Testis (tissue), 2 donors: ENCODE data around the gene ATP7A.

Experiments used
- POLR2A ChIP-seq: fragments of 450-650 bp; IDR thresholded peaks from one replicate; pipeline ENCODE4 v1.6.1; 2017; ENCODE audit warnings: antibody characterized with exemption, mild to moderate bottlenecking, moderate library complexity
- TF ChIP-seq, protein P1 (sequence below), 3 experiments: fragments of 450-650 bp in 2 of 3; fragments of 200-600 bp in 1 of 3; sonication (generic) in 1 of 3; IDR thresholded peaks; one replicate each; pipeline ENCODE4 v1.5.1; 2016 to 2019; ENCODE audit warnings: antibody characterized with exemption in 3 of 3, mild to moderate bottlenecking in 2 of 3, moderate library complexity in 1 of 3

DNA sequence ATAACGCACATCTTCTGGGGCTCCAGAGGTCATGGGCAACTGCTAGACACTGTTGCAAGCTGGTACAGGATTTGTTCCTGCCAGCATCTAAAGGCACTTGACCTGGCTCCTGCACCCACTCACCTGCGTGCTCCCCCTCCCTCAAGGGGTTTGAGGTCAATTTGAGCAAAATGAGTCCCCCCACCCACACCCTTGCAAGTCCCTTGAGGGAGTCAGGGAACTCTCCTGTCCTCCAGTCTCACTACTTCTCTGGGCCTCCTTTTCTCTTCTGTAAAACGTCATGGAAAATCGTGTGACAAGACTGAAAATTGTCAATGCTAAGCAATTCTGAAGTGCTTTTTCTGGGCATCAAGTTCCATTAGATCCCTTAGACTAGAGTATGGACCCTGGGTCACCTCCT is 153.7 kb downstream of the ATP7A start:
- TF ChIP-seq, protein P1, sequence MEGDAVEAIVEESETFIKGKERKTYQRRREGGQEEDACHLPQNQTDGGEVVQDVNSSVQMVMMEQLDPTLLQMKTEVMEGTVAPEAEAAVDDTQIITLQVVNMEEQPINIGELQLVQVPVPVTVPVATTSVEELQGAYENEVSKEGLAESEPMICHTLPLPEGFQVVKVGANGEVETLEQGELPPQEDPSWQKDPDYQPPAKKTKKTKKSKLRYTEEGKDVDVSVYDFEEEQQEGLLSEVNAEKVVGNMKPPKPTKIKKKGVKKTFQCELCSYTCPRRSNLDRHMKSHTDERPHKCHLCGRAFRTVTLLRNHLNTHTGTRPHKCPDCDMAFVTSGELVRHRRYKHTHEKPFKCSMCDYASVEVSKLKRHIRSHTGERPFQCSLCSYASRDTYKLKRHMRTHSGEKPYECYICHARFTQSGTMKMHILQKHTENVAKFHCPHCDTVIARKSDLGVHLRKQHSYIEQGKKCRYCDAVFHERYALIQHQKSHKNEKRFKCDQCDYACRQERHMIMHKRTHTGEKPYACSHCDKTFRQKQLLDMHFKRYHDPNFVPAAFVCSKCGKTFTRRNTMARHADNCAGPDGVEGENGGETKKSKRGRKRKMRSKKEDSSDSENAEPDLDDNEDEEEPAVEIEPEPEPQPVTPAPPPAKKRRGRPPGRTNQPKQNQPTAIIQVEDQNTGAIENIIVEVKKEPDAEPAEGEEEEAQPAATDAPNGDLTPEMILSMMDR (IDR thresholded peaks at IDR 0.05) = no peak
- TF ChIP-seq POLR2A = no peak
